Stomach (tissue), 9 donors: Measurements from ENCODE around the gene SF3B1. TPM values are rescaled to one million over a fixed set of nuclear protein-coding genes. Genes with fewer than 3 reads are reported as not detected.

Experiments
- DNase-seq, 2 donors: peaks; one replicate each; pipeline versions ENCODE4 v3.0.0 to v3.0.0-alpha.2; 2013 to 2019
- H3K27ac ChIP-seq, 5 donors: fragments of 200-600 bp in 4 of 5; sonication (generic) in 4 of 5; one replicate each; pipeline ENCODE4 v1.5.1; 2013 to 2019; ENCODE audit warnings: mild to moderate bottlenecking in 1 of 5, moderate library complexity in 1 of 5
- H3K27me3 ChIP-seq, 3 donors: fragments of 200-600 bp; sonication (generic); one replicate each; pipeline ENCODE4 v1.5.1; 2017 to 2019; ENCODE audit warnings: mixed run types in 1 of 3
- H3K36me3 ChIP-seq, 4 donors: fragments of 200-600 bp; sonication (generic); 1 replicate in 3 of 4; 2 replicates in 1 of 4; pipeline ENCODE4 v1.5.1; 2016 to 2019
- H3K4me1 ChIP-seq, 4 donors: fragments of 200-600 bp; sonication (generic); one replicate each; pipeline ENCODE4 v1.5.1; 2016 to 2019
- H3K4me3 ChIP-seq, 4 donors: fragments of 200-600 bp; sonication (generic) in 3 of 4; one replicate each; pipeline ENCODE4 v1.5.1; 2016 to 2019; ENCODE audit warnings: mild to moderate bottlenecking in 1 of 4
- H3K9me3 ChIP-seq, 4 donors: fragments of 200-600 bp; sonication (generic); one replicate each; pipeline ENCODE4 v1.5.1; 2016 to 2019
- EP300 ChIP-seq: sonication (generic); formaldehyde crosslinking; IDR thresholded peaks from one replicate; pipeline ENCODE4 v1.6.1; 2017; ENCODE audit warnings: antibody characterized with exemption
- POLR2A ChIP-seq, 4 donors: fragments of 450-650 bp; IDR thresholded peaks; one replicate each; pipeline ENCODE4 v1.6.1; 2016; ENCODE audit warnings: antibody characterized with exemption in 4 of 4, control low read depth in 2 of 4, mild to moderate bottlenecking in 1 of 4, moderate library complexity in 1 of 4
- POLR2AphosphoS5 ChIP-seq, 3 donors: sonication (generic); formaldehyde crosslinking; IDR thresholded peaks; one replicate each; pipeline ENCODE4 v1.6.1; 2016; ENCODE audit warnings: antibody characterized with exemption in 3 of 3
- WGBS, 5 donors: extraction: QIAGEN DNeasy Blood & Tissue Kit in 3 of 5; methylation state at CpG; one replicate each; pipeline versions ENCODE4 v1.1.5 to v1.1.7; 2013 to 2018; 5-methylcytosine and 5-hydroxymethylcytosine counted together
- intact Hi-C: fragments of 100-400 bp; cut with DNase I; formaldehyde crosslinking; loops from one replicate; pipeline ENCODE4 v1.15.1; 2023; ENCODE audit warnings: low total_unique reads
- polyA plus RNA-seq, 3 donors: library from polyadenylated mRNA; stranded (reverse); fragments of 200-250 nt; gene quantifications; one replicate each; pipeline ENCODE4 v1.2.3, GENCODE V29; 2013
- total RNA-seq, 5 donors: library from RNA; depleted of rRNA; stranded (reverse); fragments of >200 nt; gene quantifications; one replicate each; pipeline versions ENCODE4 v1.1.0 to v1.2.3, GENCODE V29; 2014 to 2016
- TF ChIP-seq, protein P1 (sequence below), 7 experiments: fragments of 450-650 bp in 4 of 7; fragments of 200-600 bp in 3 of 7; sonication (generic) in 3 of 7; IDR thresholded peaks; one replicate each; pipeline ENCODE4 v1.5.1; 2016 to 2019; ENCODE audit warnings: antibody characterized with exemption in 7 of 7, control low read depth in 2 of 7, mild to moderate bottlenecking in 1 of 7
- donor health status: healthy with polysubstance abuse.
- donor health status: Bipolar disorder and iron deficiency.
- donor health status: healthy.

Gene SF3B1
- total and polyA plus RNA-seq, 8 donors = 47.4 to 520 (median 245) TPM

- Histone ChIP-seq H3K9me3 (no peaks in the 10 kb centered on the region), H3K4me3 (no peak overlapping the region), H3K27me3 (no peaks in the 10 kb centered on the region), H3K4me1 (peaks cover 12 to 61% (median 33%) of the 10 kb centered on the region in 4 donors), H3K36me3 (peaks cover 33 to 65% (median 59%) of the 10 kb centered on the region in 4 donors), H3K27ac (peak overlapping the region in 4 of 5 donors; percentile 10 to 38 (median 34))
- peak in 1 of 2 donors; percentile 46 for DNase-seq
- WGBS, 5 donors = 52 to 69% (median 64%) methylated on average over 2 of the region's 2 CpGs
- intact Hi-C loops = no loop called here
- TF ChIP-seq, protein P1, sequence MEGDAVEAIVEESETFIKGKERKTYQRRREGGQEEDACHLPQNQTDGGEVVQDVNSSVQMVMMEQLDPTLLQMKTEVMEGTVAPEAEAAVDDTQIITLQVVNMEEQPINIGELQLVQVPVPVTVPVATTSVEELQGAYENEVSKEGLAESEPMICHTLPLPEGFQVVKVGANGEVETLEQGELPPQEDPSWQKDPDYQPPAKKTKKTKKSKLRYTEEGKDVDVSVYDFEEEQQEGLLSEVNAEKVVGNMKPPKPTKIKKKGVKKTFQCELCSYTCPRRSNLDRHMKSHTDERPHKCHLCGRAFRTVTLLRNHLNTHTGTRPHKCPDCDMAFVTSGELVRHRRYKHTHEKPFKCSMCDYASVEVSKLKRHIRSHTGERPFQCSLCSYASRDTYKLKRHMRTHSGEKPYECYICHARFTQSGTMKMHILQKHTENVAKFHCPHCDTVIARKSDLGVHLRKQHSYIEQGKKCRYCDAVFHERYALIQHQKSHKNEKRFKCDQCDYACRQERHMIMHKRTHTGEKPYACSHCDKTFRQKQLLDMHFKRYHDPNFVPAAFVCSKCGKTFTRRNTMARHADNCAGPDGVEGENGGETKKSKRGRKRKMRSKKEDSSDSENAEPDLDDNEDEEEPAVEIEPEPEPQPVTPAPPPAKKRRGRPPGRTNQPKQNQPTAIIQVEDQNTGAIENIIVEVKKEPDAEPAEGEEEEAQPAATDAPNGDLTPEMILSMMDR (IDR thresholded peaks at IDR 0.05) = no peak
- TF ChIP-seq EP300 (no peak), POLR2AphosphoS5 (IDR thresholded peaks at IDR 0.05) (no peak), POLR2A (IDR thresholded peaks at IDR 0.05) (no peak)
Measured at GRCh38 chr2:197461057-197461456, 26.2 kb upstream of the SF3B1 start.

GRCh38 chr2:197460649-197461048, 25.8 kb upstream of the SF3B1 start:
- no peaks in the 10 kb centered on the region for H3K9me3 ChIP-seq
- peaks cover 12 to 64% (median 36%) of the 10 kb centered on the region in 4 donors for H3K4me1 ChIP-seq
- peaks cover 29 to 61% (median 55%) of the 10 kb centered on the region in 4 donors for H3K36me3 ChIP-seq
- DNase-seq = no peak
- H3K27ac ChIP-seq = peak overlapping the region in 3 of 5 donors; percentile 10 to 38 (median 35)
- no peak overlapping the region for H3K4me3 ChIP-seq
- intact Hi-C loops = no loop called here
- H3K27me3 ChIP-seq = no peaks in the 10 kb centered on the region
- no peak for TF ChIP-seq POLR2AphosphoS5 (IDR thresholded peaks at IDR 0.05)
- no peak for TF ChIP-seq EP300
- TF ChIP-seq, protein P1 (IDR thresholded peaks at IDR 0.05) = no peak
- no peak for TF ChIP-seq POLR2A (IDR thresholded peaks at IDR 0.05)
- 36 to 56% (median 44%) methylated on average over 4 of the region's 4 CpGs for WGBS, 5 donors

GRCh38 chr2:197455428-197455827, 20.6 kb upstream of the SF3B1 start:
- 70 to 100% (median 96%) methylated on average over 1 of the region's 1 CpG for WGBS, 5 donors
- peaks cover 17 to 65% (median 44%) of the 10 kb centered on the region in 4 donors for H3K4me1 ChIP-seq
- H3K4me3 ChIP-seq = peak overlapping the region in 1 of 4 donors; percentile 62
- no peak overlapping the region for H3K27ac ChIP-seq
- TF ChIP-seq POLR2A (IDR thresholded peaks at IDR 0.05) (no peak), EP300 (no peak), POLR2AphosphoS5 (IDR thresholded peaks at IDR 0.05) (no peak)
- TF ChIP-seq, protein P1 (IDR thresholded peaks at IDR 0.05) = no peak
- peaks cover 6 to 11% (median 7%) of the 10 kb centered on the region in 4 donors for H3K36me3 ChIP-seq
- H3K9me3 ChIP-seq = no peaks in the 10 kb centered on the region
- intact Hi-C loops = no loop called here
- no peaks in the 10 kb centered on the region for H3K27me3 ChIP-seq
- no peak for DNase-seq

GRCh38 chr2:197454923-197455322, 20.1 kb upstream of the SF3B1 start:
- peaks cover 12 to 60% (median 42%) of the 10 kb centered on the region in 4 donors for H3K4me1 ChIP-seq
- peaks cover 1 to 6% (median 2%) of the 10 kb centered on the region in 4 donors for H3K36me3 ChIP-seq
- TF ChIP-seq POLR2AphosphoS5 (IDR thresholded peaks at IDR 0.05) (no peak), EP300 (no peak), POLR2A (IDR thresholded peaks at IDR 0.05) (no peak)
- TF ChIP-seq, protein P1 (IDR thresholded peaks at IDR 0.05) = no peak
- H3K27ac ChIP-seq = peak overlapping the region in 2 of 5 donors; percentile 97 to 99
- H3K4me3 ChIP-seq = peak overlapping the region; percentile 60 to 76 (median 66)
- DNase-seq = no peak
- intact Hi-C loops = no loop called here
- WGBS, 5 donors = 58 to 70% (median 64%) methylated on average over 2 of the region's 2 CpGs
- no peaks in the 10 kb centered on the region for H3K27me3 ChIP-seq
- no peaks in the 10 kb centered on the region for H3K9me3 ChIP-seq
